GM13977 (cell line): ENCODE measurements around the gene NTN1.

Source experiments
- DNase-seq: peaks from one replicate; pipeline ENCODE4 v3.0.0; 2012; ENCODE audit warnings: low spot score
- CTCF ChIP-seq: IDR thresholded peaks from 2 replicates; pipeline ENCODE4 v1.5.1; 2012; ENCODE audit warnings: mild to moderate bottlenecking, control low read depth; ENCODE audit not compliant: insufficient read depth; ENCODE audit errors: extremely low read depth, missing control alignments
- in situ Hi-C: fragments of 300-500 bp; cut with MboI; formaldehyde crosslinking; loops from one replicate; pipeline ENCODE4 v1.12.0; 2022; ENCODE audit warnings: low sequenced_read_pairs, low pct_unique_long_range_greater_than_20kb, mixed read lengths, inconsistent platforms; ENCODE audit not compliant: unreplicated experiment

NTN1 gene

GRCh38 chr17:9224485-9224884 is 203.2 kb downstream of the NTN1 start:
- DNase-seq, result no peak
- in situ Hi-C loops, result no loop called here
- no peak for TF ChIP-seq CTCF

GRCh38 chr17:9225305-9226101 is 204.2 kb downstream of the NTN1 start:
- TF ChIP-seq CTCF, result no peak
- in situ Hi-C loops, result no loop called here
- no peak for DNase-seq

- in situ Hi-C loops, result no loop called here
- no peak for DNase-seq
- no peak for TF ChIP-seq CTCF
These were observed 205.0 kb downstream of the NTN1 start for GRCh38 chr17:9226130-9226793.

- in situ Hi-C loops, result no loop called here
- no peak for DNase-seq
- TF ChIP-seq CTCF, result no peak
These were observed 205.5 kb downstream of the NTN1 start for GRCh38 chr17:9226794-9227135.

GRCh38 chr17:9227819-9228407 is 206.6 kb downstream of the NTN1 start:
- in situ Hi-C loops, result no loop called here
- no peak for TF ChIP-seq CTCF
- no peak for DNase-seq

GRCh38 chr17:9228408-9229159 is 207.3 kb downstream of the NTN1 start:
- in situ Hi-C loops, result no loop called here
- TF ChIP-seq CTCF, result no peak
- no peak for DNase-seq
